Fibroblast of pulmonary artery (primary cell): ENCODE measurements around the gene RBM20.

ENCODE experiments used
- DNase-seq: peaks from one replicate; pipeline ENCODE4 v3.0.0-alpha.2; 2010; ENCODE audit warnings: low read depth
- H3K4me3 ChIP-seq: replicated peaks from 2 replicates; pipeline ENCODE4 v1.5.1; 2011; ENCODE audit warnings: low read depth, mild to moderate bottlenecking, control low read depth, low read length, moderate library complexity
- TF ChIP-seq, protein P1 (sequence below): IDR thresholded peaks from 2 replicates; pipeline ENCODE4 v1.5.1; 2011; ENCODE audit warnings: mild to moderate bottlenecking, control low read depth, low read length, inconsistent platforms; ENCODE audit errors: missing control alignments

RBM20 gene

DNA sequence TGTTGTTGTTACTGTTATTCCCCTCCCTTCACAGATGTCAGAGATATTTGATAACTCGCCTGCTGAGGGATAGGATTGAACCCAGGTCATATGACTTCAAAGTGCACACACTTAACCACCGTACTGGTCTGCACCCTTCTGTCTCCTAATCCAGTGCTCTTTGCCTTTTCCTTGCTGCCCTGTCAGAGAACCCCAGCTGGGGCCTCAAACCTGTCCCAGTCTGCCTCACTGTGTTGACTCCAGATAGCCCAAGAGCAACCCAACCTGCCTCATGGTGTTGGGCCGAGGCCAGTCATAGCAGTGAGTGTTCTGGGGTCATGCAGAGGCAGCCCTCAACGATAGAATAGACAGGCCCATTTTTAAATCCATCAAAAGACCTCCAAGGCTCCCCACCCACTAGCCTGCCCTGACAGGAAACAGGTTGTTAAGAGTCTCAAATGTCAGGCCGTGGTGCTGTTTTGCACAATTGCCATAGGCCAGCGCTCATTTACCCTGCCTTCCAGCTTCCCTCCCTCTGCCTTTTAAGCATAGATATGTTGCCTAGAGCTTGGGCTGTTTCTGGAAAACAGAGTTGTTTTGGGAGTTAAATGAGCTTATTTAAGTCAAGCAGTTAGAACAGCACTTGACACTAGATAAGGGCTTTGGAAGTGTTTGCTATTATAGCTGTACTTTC, 190.6 kb downstream of the RBM20 start:
- TF ChIP-seq, protein P1, sequence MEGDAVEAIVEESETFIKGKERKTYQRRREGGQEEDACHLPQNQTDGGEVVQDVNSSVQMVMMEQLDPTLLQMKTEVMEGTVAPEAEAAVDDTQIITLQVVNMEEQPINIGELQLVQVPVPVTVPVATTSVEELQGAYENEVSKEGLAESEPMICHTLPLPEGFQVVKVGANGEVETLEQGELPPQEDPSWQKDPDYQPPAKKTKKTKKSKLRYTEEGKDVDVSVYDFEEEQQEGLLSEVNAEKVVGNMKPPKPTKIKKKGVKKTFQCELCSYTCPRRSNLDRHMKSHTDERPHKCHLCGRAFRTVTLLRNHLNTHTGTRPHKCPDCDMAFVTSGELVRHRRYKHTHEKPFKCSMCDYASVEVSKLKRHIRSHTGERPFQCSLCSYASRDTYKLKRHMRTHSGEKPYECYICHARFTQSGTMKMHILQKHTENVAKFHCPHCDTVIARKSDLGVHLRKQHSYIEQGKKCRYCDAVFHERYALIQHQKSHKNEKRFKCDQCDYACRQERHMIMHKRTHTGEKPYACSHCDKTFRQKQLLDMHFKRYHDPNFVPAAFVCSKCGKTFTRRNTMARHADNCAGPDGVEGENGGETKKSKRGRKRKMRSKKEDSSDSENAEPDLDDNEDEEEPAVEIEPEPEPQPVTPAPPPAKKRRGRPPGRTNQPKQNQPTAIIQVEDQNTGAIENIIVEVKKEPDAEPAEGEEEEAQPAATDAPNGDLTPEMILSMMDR: no peak
- H3K4me3 ChIP-seq: no peak overlapping the region
- DNase-seq: peak; percentile 25

DNA sequence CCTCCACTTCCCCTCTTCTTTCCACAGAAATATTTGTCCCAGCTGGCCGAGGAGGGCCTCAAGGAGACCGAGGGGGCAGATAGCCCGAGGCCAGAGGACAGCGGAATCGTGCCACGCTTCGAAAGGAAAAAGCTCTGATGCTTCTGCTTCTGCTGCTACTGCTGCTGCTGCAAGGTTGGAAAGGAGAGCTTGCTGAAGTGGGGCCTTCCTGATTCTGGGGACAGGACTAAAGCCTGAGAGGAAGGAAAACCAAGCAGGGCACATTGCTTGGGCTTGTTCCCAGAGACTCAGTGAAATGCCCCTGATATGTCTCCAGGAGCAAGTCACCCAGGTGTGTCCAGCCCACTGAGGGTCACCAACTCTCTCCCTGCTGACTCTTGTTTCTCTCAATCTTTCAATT, 191.7 kb downstream of the RBM20 start:
- no peak overlapping the region for H3K4me3 ChIP-seq
- DNase-seq: no peak
- TF ChIP-seq, protein P1: no peak

DNA sequence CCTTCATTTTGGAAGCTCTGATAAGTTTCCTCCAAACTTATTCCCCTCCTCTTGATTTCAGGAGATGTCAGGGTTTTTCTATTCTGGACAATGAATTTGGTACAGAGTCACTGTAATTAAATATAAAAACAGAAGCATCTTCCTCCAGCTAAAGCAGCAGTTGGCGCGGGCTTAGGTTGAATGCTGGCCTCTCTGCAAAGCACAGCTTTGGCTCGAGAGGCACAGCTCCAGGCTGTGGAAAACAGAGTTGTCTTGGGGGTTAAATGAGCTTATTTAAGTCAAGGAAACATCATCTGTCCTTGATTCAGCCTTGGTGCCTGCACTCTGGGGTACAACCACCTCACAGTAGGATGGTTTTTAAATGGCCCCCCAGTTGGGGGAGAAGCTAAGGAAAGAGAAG, 192.6 kb downstream of the RBM20 start:
- no peak for DNase-seq
- TF ChIP-seq, protein P1: no peak
- no peak overlapping the region for H3K4me3 ChIP-seq

DNA sequence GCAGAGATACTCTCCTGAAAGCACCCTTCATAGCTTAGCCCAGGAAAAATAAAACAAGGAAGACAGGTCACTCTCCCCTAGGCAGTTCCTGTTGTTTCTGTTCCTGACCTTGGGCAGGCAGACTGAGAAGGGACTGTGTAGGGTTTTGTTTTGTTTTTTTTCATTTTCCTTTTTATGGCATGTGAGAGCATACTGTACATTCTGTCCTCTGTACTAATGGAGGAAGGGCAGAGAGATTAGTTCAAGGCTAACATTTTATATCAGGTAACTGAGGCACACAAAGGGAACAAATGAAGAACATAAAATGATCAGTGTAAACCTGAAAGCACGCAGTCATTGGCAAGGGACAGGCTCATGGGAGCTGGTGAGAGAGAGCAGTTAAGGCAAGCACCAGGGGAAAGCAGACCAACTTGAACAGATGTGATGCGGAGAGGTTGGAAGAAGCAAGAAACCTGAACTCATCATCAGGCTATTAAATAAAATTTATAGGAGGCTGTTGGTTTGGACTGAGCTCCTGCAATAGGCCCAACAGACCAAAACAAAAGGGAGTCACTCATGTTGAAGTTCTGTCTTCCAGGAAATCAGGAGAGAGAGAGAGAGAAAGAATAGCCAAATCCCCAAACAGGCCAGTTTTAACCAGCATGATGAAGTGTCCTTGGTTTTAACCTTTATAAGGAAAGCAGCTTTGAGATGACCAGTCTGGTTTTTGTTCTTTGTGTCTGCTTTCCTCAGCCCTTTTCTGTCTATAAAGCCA, 193.5 kb downstream of the RBM20 start:
- no peak for DNase-seq
- no peak overlapping the region for H3K4me3 ChIP-seq
- TF ChIP-seq, protein P1: no peak

DNA sequence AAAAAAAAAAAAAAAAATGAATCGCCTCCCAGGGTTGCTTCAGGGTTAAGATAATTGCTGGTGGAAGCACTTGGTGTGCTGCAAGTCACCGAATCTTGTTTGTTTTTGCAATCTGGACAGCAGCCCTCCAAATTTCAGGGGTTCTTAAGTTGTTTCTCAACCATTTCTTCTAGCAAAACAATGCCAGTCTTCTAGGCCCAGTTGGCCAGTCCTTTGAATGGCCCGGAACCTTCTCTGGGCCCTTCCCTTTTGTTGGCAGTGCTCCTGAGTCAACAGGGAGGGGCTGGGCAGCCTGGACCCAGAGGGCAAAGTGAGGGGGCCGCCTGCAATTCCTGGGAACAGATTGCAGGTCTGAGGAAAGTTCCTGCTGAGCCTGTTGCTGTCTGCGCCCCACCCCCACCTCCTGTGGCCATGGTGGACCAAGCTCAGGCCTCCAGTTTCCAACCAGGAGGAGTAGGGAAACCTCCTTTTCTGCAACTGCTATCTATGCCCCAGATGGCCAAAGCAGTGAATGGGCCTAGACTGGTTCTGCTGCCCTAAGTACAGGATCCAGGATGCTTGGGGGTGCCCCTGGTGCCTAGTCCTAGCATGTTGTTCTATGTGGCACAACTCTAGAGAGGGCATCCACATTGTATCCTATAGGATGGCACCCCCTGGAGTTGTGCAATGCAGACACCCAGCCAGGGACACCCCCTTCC, 196.2 kb downstream of the RBM20 start:
- H3K4me3 ChIP-seq: no peak overlapping the region
- DNase-seq: peak; percentile 30
- TF ChIP-seq, protein P1: no peak

DNA sequence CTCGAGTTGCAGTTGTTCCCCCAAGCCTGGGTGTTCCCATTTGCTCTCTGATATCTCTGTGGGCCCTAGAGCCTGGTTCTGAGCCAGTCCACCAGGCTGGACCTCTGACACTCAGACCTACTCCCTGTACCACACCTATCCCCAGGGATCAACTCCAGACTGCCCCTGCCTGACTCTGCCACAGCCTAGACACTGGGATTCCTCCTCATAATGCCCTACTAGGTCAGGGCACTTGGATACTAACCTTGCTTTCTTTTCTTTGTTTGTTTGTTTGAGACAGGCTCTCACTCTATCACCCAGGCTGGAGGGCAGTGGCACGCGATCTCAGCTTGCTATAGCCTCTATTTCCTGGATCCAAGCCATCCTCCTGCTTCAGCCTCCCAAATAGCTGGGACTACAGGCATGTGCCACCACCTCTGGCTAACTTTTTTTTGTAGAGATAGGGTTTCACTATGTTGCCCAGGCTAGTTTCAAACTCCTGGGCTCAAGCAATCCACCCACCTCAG, 196.8 kb downstream of the RBM20 start:
- no peak for DNase-seq
- no peak overlapping the region for H3K4me3 ChIP-seq
- TF ChIP-seq, protein P1: no peak
